IMR-90 (cell line): ENCODE measurements around the gene MYEF2. TPM values are rescaled to one million over a fixed set of nuclear protein-coding genes. Genes with fewer than 3 reads are reported as not detected.
A peak's percentile ranks its signal among the peaks of the same experiment; 100 is the strongest.

Experiments used
- ATAC-seq: fragments of 200-7000 bp; cut with Tn5 transposase; 2 replicates; pipeline ENCODE4 v1.9.1; 2020; ENCODE audit warnings: low read depth, mild to moderate bottlenecking, moderate library complexity
- BruUV-seq: library from RNA; stranded (reverse); fragments of 400-500 nt; replicated peaks from 2 replicates; lab custom pipeline; 2021; lab: Mats Ljungman, UMichigan
- CTCF ChIA-PET: fragments of 300-600 bp; formaldehyde crosslinking; extraction: SDS; loops from one replicate; lab custom pipeline; 2021; ENCODE audit warnings: antibody characterized with exemption; lab: Yijun Ruan, JAX
- POLR2A ChIA-PET: fragments of 300-600 bp; sonication (Branson Sonifier 250); formaldehyde crosslinking; loops from one replicate; lab custom pipeline; 2022; ENCODE audit warnings: antibody characterized with exemption; ENCODE audit not compliant: unreplicated experiment; lab: Charles Lee
- DNase-seq: peaks from one replicate; pipeline ENCODE4 v3.0.0; 2013
- H2AFZ ChIP-seq: replicated peaks from 2 replicates; pipeline ENCODE3; 2013; ENCODE audit warnings: low read length, mild to moderate bottlenecking; ENCODE audit not compliant: poor library complexity
- H2AK5ac ChIP-seq: 2 replicates; pipeline ENCODE4 v1.6.1; 2013; ENCODE audit warnings: low read depth, low read length, inconsistent platforms
- H2AK9ac ChIP-seq: replicated peaks from 2 replicates; pipeline ENCODE3; 2013; ENCODE audit warnings: mild to moderate bottlenecking, low read depth, low read length, moderate library complexity; ENCODE audit not compliant: poor library complexity
- H2BK120ac ChIP-seq: 2 replicates; pipeline ENCODE4 v1.6.1; 2013; ENCODE audit warnings: low read depth, low read length, inconsistent platforms
- H2BK15ac ChIP-seq: 3 replicates; pipeline ENCODE4 v1.6.1; 2013; ENCODE audit warnings: low read depth, low read length, inconsistent platforms
- H2BK20ac ChIP-seq: 2 replicates; pipeline ENCODE4 v1.6.1; 2013; ENCODE audit warnings: low read depth, mild to moderate bottlenecking, inconsistent platforms, low read length, moderate library complexity
- H2BK5ac ChIP-seq: 2 replicates; pipeline ENCODE4 v1.6.1; 2013; ENCODE audit warnings: mild to moderate bottlenecking, low read depth, low read length, inconsistent platforms; ENCODE audit not compliant: poor library complexity, severe bottlenecking
- H3K14ac ChIP-seq: replicated peaks from 2 replicates; pipeline ENCODE4 v1.6.1; 2013; ENCODE audit warnings: low read depth, low read length, inconsistent platforms
- H3K18ac ChIP-seq: 2 replicates; pipeline ENCODE4 v1.6.1; 2013; ENCODE audit warnings: low read depth, low read length, control low read depth
- H3K23ac ChIP-seq: 2 replicates; pipeline ENCODE4 v1.6.1; 2013; ENCODE audit warnings: low read depth, low read length, inconsistent platforms
- H3K27ac ChIP-seq: 2 replicates; pipeline ENCODE4 v1.5.1; 2013; ENCODE audit warnings: mild to moderate bottlenecking, control low read depth, low read length; ENCODE audit not compliant: insufficient read depth
- H3K27me3 ChIP-seq: 2 replicates; pipeline ENCODE4 v1.6.1; 2013; ENCODE audit warnings: low read length; ENCODE audit not compliant: control insufficient read depth, insufficient read depth
- H3K36me3 ChIP-seq: 2 replicates; pipeline ENCODE4 v1.6.1; 2013; ENCODE audit warnings: low read length, mixed read lengths; ENCODE audit not compliant: control insufficient read depth, insufficient read depth
- H3K4ac ChIP-seq: 2 replicates; pipeline ENCODE4 v1.6.1; 2013; ENCODE audit warnings: low read depth, low read length, inconsistent platforms
- H3K4me1 ChIP-seq: 2 replicates; pipeline ENCODE4 v1.6.1; 2013; ENCODE audit warnings: low read length, mixed read lengths; ENCODE audit not compliant: control insufficient read depth, insufficient read depth
- H3K4me2 ChIP-seq: 2 replicates; pipeline ENCODE4 v1.6.1; 2013; ENCODE audit warnings: low read depth, mild to moderate bottlenecking, control low read depth, low read length, moderate library complexity
- H3K4me3 ChIP-seq: 2 replicates; pipeline ENCODE4 v1.5.1; 2013; ENCODE audit warnings: low read depth, mild to moderate bottlenecking, control low read depth, low read length, moderate library complexity; ENCODE audit not compliant: insufficient read depth
- H3K56ac ChIP-seq: 2 replicates; pipeline ENCODE4 v1.6.1; 2013; ENCODE audit warnings: low read length, inconsistent platforms; ENCODE audit not compliant: insufficient read depth; ENCODE audit errors: extremely low read depth
- H3K79me1 ChIP-seq, 2 experiments: 2 replicates each; pipeline ENCODE4 v1.6.1; 2013; ENCODE audit warnings: low read length in 2 of 2, inconsistent platforms in 1 of 2, low read depth in 1 of 2
- H3K9ac ChIP-seq: 2 replicates; pipeline ENCODE4 v1.6.1; 2013; ENCODE audit warnings: low read depth, low read length, control low read depth
- H3K9me1 ChIP-seq: 2 replicates; pipeline ENCODE4 v1.6.1; 2013; ENCODE audit warnings: low read length, inconsistent platforms; ENCODE audit not compliant: insufficient read depth
- H3K9me3 ChIP-seq: 2 replicates; pipeline ENCODE4 v1.6.1; 2013; ENCODE audit warnings: low read length; ENCODE audit not compliant: control insufficient read depth, insufficient read depth
- H4K20me1 ChIP-seq: 2 replicates; pipeline ENCODE4 v1.6.1; 2013; ENCODE audit warnings: low read length, inconsistent platforms; ENCODE audit not compliant: insufficient read depth
- H4K5ac ChIP-seq: 2 replicates; pipeline ENCODE4 v1.6.1; 2013; ENCODE audit warnings: mild to moderate bottlenecking, low read depth, low read length, control low read depth
- H4K8ac ChIP-seq, 2 experiments: 2 replicates each; pipeline ENCODE4 v1.6.1; 2013; ENCODE audit warnings: low read depth in 2 of 2, low read length in 2 of 2, control low read depth in 1 of 2, inconsistent platforms in 1 of 2
- H4K91ac ChIP-seq: 2 replicates; pipeline ENCODE4 v1.6.1; 2013; ENCODE audit warnings: low read depth, low read length, inconsistent platforms; ENCODE audit not compliant: insufficient read depth
- BHLHE40 ChIP-seq: fragments of 150-350 bp; IDR thresholded peaks from 2 replicates; pipeline ENCODE4 v1.6.1; 2016; ENCODE audit warnings: mild to moderate bottlenecking, low read depth, low read length
- CEBPB ChIP-seq: IDR thresholded peaks from 2 replicates; pipeline ENCODE4 v1.6.1; 2012; ENCODE audit warnings: low read depth, low read length, improper control_type of control experiment
- CHD1 ChIP-seq: IDR thresholded peaks from 2 replicates; pipeline ENCODE4 v1.6.1; 2012; ENCODE audit warnings: low read depth, low read length, improper control_type of control experiment
- CTCF ChIP-seq: conservative IDR thresholded peaks from 2 replicates; pipeline ENCODE4 v1.5.1; 2012; ENCODE audit warnings: mild to moderate bottlenecking, low read depth, low read length, improper control_type of control experiment
- ELK1 ChIP-seq: fragments of 150-350 bp; IDR thresholded peaks from 2 replicates; pipeline ENCODE4 v1.6.1; 2016; ENCODE audit warnings: low read depth, mild to moderate bottlenecking, low read length, moderate library complexity, borderline replicate concordance
- FOS ChIP-seq: fragments of 150-350 bp; IDR thresholded peaks from 2 replicates; pipeline ENCODE4 v1.6.1; 2016; ENCODE audit warnings: low read depth, low read length
- MAFK ChIP-seq: IDR thresholded peaks from 2 replicates; pipeline ENCODE4 v1.6.1; 2012; ENCODE audit warnings: low read depth, low read length, improper control_type of control experiment
- MAZ ChIP-seq: IDR thresholded peaks from 2 replicates; pipeline ENCODE4 v1.6.1; 2012; ENCODE audit warnings: low read depth, mild to moderate bottlenecking, low read length, improper control_type of control experiment, moderate library complexity, borderline replicate concordance
- MXI1 ChIP-seq: IDR thresholded peaks from 2 replicates; pipeline ENCODE4 v1.6.1; 2012; ENCODE audit warnings: low read depth, mild to moderate bottlenecking, low read length, moderate library complexity, borderline replicate concordance
- NFE2L2 ChIP-seq: fragments of 150-350 bp; IDR thresholded peaks from 2 replicates; pipeline ENCODE4 v1.6.1; 2016; ENCODE audit warnings: low read depth, mild to moderate bottlenecking, low read length
- POLR2A ChIP-seq: IDR thresholded peaks from 2 replicates; pipeline ENCODE4 v1.6.1; 2012; ENCODE audit warnings: mild to moderate bottlenecking, low read depth, low read length
- RAD21 ChIP-seq: IDR thresholded peaks from 2 replicates; pipeline ENCODE4 v1.6.1; 2012; ENCODE audit warnings: low read length, improper control_type of control experiment
- RCOR1 ChIP-seq: IDR thresholded peaks from 2 replicates; pipeline ENCODE4 v1.6.1; 2012; ENCODE audit warnings: mild to moderate bottlenecking, low read length, improper control_type of control experiment; ENCODE audit not compliant: insufficient replicate concordance
- RFX5 ChIP-seq: IDR thresholded peaks from 2 replicates; pipeline ENCODE4 v1.8.0; 2012; ENCODE audit warnings: low read depth, mild to moderate bottlenecking, low read length, moderate library complexity
- SMC3 ChIP-seq: fragments of 150-350 bp; IDR thresholded peaks from 2 replicates; pipeline ENCODE4 v1.6.1; 2016; ENCODE audit warnings: low read depth, mild to moderate bottlenecking, antibody characterized with exemption, low read length, moderate library complexity
- USF2 ChIP-seq: fragments of 150-350 bp; IDR thresholded peaks from 2 replicates; pipeline ENCODE4 v1.6.1; 2017; ENCODE audit warnings: mild to moderate bottlenecking, antibody characterized with exemption, low read length, low read depth
- WGBS, 2 experiments: methylation state at CpG; one replicate each; pipeline versions ENCODE4 v1.1.5 to v1.1.7; 2013; ENCODE audit warnings: missing lambda C conversion rate in 2 of 2; ENCODE audit not compliant: insufficient read length in 1 of 2; ENCODE audit errors: extremely low coverage in 2 of 2; 5-methylcytosine and 5-hydroxymethylcytosine counted together
- dilution Hi-C: fragments of 300-500 bp; cut with HindIII; formaldehyde crosslinking; loops from one replicate; pipeline ENCODE4 v1.14.3; 2018; ENCODE audit warnings: low sequenced_read_pairs; ENCODE audit not compliant: unreplicated experiment
- in situ Hi-C: fragments of 300-500 bp; cut with MboI; formaldehyde crosslinking; loops from 3 replicates; pipeline ENCODE4 v1.14.3; 2019; ENCODE audit warnings: low sequenced_read_pairs, inconsistent platforms, mixed read lengths
- intact Hi-C: fragments of 100-400 bp; cut with micrococcal nuclease; formaldehyde crosslinking; loops from 2 replicates; pipeline ENCODE4 v1.10.0; 2022
- polyA plus RNA-seq, 3 experiments: library from polyadenylated mRNA; depleted of rRNA; stranded (reverse); fragments of >200 nt; gene quantifications; 2 replicates each; pipeline ENCODE4 v1.2.3, GENCODE V29; 2012; ENCODE audit warnings: low replicate concordance in 1 of 3
- total RNA-seq: library from RNA; depleted of rRNA; stranded (reverse); fragments of >200 nt; gene quantifications from 2 replicates; pipeline ENCODE4 v1.2.3, GENCODE V29; 2012

MYEF2 gene
- total and polyA plus RNA-seq, 2 of the 4 experiments (the other 2 are of a cell fraction) = 4.5 to 5.8 TPM

GRCh38 chr15:48102167-48102566 is 75.9 kb downstream of the MYEF2 start:
- Histone ChIP-seq H3K4me1 (peaks cover 2% of the 10 kb centered on the region), H3K27ac (no peak overlapping the region), H2AFZ (no peak overlapping the region), H2AK5ac (no peak overlapping the region), H3K23ac (no peak overlapping the region), H2BK120ac (no peak overlapping the region), H3K56ac (no peak overlapping the region), H4K5ac (no peak overlapping the region), H3K4ac (no peak overlapping the region), H2BK5ac (no peak overlapping the region), H3K4me3 (no peak overlapping the region), H3K9me3 (no peaks in the 10 kb centered on the region), H4K20me1 (no peaks in the 10 kb centered on the region), H3K27me3 (peaks cover 22% of the 10 kb centered on the region), H2BK20ac (no peak overlapping the region), H2AK9ac (no peak overlapping the region), H3K14ac (no peak overlapping the region), H3K9ac (no peak overlapping the region), H3K9me1 (no peaks in the 10 kb centered on the region), H3K18ac (no peak overlapping the region), H3K79me1 (no peaks in the 10 kb centered on the region), H3K36me3 (no peaks in the 10 kb centered on the region), H4K8ac (no peak overlapping the region), H4K91ac (no peak overlapping the region), H2BK15ac (no peak overlapping the region), H3K4me2 (peak overlapping the region; percentile 22; the same call in 1 of the 2 replicates)
- TF ChIP-seq NFE2L2 (no peak), MXI1 (no peak), BHLHE40 (no peak), RFX5 (no peak), RAD21 (no peak), RCOR1 (no peak), CEBPB (no peak), CTCF (no peak), CHD1 (no peak), SMC3 (no peak), ELK1 (no peak), POLR2A (no peak), MAFK (no peak), MAZ (no peak), USF2 (no peak), FOS (no peak)
- DNase-seq = peak; percentile 8
- peak; percentile 29 for ATAC-seq
- CTCF ChIA-PET = no interaction called here
- no TSS peak for BruUV-seq
- 40% methylated on average over 2 of the region's 6 CpGs; no CpG with 5 or more reads in 1 of the 2 experiments for WGBS, 2 experiments
- intact Hi-C loops = no loop called here
- in situ Hi-C loops = no loop called here
- dilution Hi-C loops = no loop called here
- POLR2A ChIA-PET = no interaction called here
